HTERT RPE-1 (cell line): ENCODE results near the gene HMGB2.

Experiments
- in situ Hi-C: fragments of 300-500 bp; cut with MboI; formaldehyde crosslinking; loops from 4 replicates; pipeline ENCODE4 v1.14.3; 2020; ENCODE audit warnings: low sequenced_read_pairs

The HMGB2 gene

GRCh38 chr4:173288698-173289352 lies 45.3 kb downstream of the HMGB2 start:
- in situ Hi-C loops: no loop called here

GRCh38 chr4:173288296-173288695 lies 45.9 kb downstream of the HMGB2 start:
- in situ Hi-C loops: no loop called here

GRCh38 chr4:173287486-173287885 lies 46.7 kb downstream of the HMGB2 start:
- in situ Hi-C loops: no loop called here

GRCh38 chr4:173284463-173284862 lies 49.7 kb downstream of the HMGB2 start:
- in situ Hi-C loops: no loop called here

- in situ Hi-C loops: no loop called here
Measured at GRCh38 chr4:173282626-173283025, 51.5 kb downstream of the HMGB2 start.

GRCh38 chr4:173282256-173282562 lies 51.9 kb downstream of the HMGB2 start:
- in situ Hi-C loops: no loop called here

- in situ Hi-C loops: no loop called here
Measured at GRCh38 chr4:173281406-173282255, 52.5 kb downstream of the HMGB2 start.
